ENCODE data around the gene CEP89.
"Not testable (repeated sequence)": the region's sequence is repeated elsewhere in the genome, so short reads cannot be mapped to it uniquely, and the experiment has no call there.

CEP89 gene

GRCh38 chr19:32870981-32871451, 100.7 kb downstream of the CEP89 start:
- no peak overlapping the region for H3K4me3 ChIP-seq (ENCODE audit: control insufficient read depth, low read depth, low read length)
- DNase-seq (ENCODE audit: low read depth): no peak
- TF ChIP-seq, protein P1, sequence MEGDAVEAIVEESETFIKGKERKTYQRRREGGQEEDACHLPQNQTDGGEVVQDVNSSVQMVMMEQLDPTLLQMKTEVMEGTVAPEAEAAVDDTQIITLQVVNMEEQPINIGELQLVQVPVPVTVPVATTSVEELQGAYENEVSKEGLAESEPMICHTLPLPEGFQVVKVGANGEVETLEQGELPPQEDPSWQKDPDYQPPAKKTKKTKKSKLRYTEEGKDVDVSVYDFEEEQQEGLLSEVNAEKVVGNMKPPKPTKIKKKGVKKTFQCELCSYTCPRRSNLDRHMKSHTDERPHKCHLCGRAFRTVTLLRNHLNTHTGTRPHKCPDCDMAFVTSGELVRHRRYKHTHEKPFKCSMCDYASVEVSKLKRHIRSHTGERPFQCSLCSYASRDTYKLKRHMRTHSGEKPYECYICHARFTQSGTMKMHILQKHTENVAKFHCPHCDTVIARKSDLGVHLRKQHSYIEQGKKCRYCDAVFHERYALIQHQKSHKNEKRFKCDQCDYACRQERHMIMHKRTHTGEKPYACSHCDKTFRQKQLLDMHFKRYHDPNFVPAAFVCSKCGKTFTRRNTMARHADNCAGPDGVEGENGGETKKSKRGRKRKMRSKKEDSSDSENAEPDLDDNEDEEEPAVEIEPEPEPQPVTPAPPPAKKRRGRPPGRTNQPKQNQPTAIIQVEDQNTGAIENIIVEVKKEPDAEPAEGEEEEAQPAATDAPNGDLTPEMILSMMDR (IDR thresholded peaks at IDR 0.05; ENCODE audit: control insufficient read depth, insufficient read depth, low read depth, low read length, missing control alignments): no peak

- DNase-seq (ENCODE audit: low read depth): no peak
- H3K4me3 ChIP-seq (ENCODE audit: control insufficient read depth, low read depth, low read length): no peak overlapping the region
- TF ChIP-seq, protein P1 (IDR thresholded peaks at IDR 0.05; ENCODE audit: control insufficient read depth, insufficient read depth, low read depth, low read length, missing control alignments): no peak
These were observed 101.7 kb downstream of the CEP89 start for GRCh38 chr19:32869966-32870573.

DNA sequence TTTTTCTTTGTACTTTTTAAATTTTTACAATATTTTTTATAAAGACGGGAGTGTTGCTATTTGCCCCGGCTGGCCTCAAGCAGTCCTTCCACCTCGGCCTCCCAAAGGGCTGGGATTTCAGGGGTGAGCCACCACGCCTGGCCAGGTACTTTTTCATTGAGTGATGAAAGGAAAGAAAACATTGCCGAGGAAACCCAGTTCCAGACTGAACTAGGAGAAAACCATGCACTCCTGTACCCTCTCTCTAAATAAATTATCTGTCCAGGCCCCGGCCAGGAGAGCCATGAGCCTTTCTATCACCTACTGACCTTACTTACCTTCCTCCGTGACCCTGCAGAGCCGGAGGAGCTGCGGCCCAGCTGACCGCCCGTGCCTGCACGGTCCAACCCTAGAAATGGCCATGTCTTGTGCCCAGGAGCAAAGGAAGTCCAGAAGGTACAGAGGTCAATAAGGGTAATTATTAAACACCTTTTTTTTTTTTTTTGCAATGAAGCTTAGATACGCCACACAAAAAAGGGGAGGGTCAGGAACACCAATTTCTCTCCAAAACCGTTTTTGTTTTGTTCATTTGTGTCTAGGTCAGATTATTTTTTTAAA, 102.3 kb downstream of the CEP89 start, which contains the start of gene SLC7A9:
SLC7A9 (minus strand) TSS at position 399 of the 597 bp plus-strand sequence. CDS start 1,233 bp downstream, outside the sequence.
- TF ChIP-seq, protein P1 (IDR thresholded peaks at IDR 0.05; ENCODE audit: control insufficient read depth, insufficient read depth, low read depth, low read length, missing control alignments): no peak
- DNase-seq (ENCODE audit: low read depth): no peak
- H3K4me3 ChIP-seq (ENCODE audit: control insufficient read depth, low read depth, low read length): no peak within 1 kb of the TSS

DNA sequence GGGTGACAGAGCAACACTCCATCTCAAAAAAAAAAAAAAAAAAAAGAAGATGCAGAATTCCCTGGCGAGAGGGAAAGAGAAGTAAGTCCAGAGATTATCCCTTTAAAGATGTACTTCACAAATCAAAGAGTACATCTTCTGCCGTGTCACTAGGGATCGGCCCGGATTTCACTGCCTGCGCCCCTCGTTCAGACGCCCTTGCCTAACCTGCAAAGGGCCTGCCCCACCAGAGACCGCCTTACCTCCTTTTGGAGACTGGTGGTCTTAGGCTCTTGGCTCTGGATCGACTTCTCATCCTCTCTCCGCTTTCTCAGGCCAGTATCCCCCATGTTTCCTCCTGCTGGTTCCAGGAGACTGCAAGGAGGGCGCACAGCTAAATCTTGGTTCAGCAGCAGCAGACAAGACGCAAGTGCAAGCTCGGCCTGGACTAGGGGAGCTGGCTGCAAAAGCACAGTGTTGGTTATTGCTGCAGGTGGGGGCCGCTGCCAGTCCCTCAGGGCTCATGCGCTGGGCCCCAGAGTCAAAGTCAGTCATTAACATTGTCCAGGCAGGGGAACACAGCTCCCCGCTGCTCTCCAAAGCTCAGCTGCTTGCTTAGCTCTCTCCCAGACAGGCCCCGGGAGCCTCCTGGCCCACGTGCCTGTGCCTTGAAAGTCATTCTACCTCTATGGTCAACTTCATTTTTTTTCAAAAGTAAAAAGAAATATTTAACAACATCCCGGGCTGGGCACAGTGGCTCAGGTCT, 103.4 kb downstream of the CEP89 start:
- no peak overlapping the region for H3K4me3 ChIP-seq (ENCODE audit: control insufficient read depth, low read depth, low read length)
- DNase-seq (ENCODE audit: low read depth): no peak
- TF ChIP-seq, protein P1 (IDR thresholded peaks at IDR 0.05; ENCODE audit: control insufficient read depth, insufficient read depth, low read depth, low read length, missing control alignments): no peak

- not testable (repeated sequence) for DNase-seq (ENCODE audit: low read depth); H3K4me3 ChIP-seq (ENCODE audit: control insufficient read depth, low read depth, low read length)
These were observed 104.3 kb downstream of the CEP89 start for GRCh38 chr19:32867436-32867835.

GRCh38 chr19:32866564-32867265, 105.0 kb downstream of the CEP89 start:
- TF ChIP-seq, protein P1 (IDR thresholded peaks at IDR 0.05; ENCODE audit: control insufficient read depth, insufficient read depth, low read depth, low read length, missing control alignments): no peak
- no peak for DNase-seq (ENCODE audit: low read depth)
- H3K4me3 ChIP-seq (ENCODE audit: control insufficient read depth, low read depth, low read length): no peak overlapping the region

All from AG09309 (cell line).